ENCODE data around the gene RTN1.
"Not testable (repeated sequence)": the region's sequence is repeated elsewhere in the genome, so short reads cannot be mapped to it uniquely, and the experiment has no call there.

The RTN1 gene

GRCh38 chr14:59646832-59647231 is 223.7 kb downstream of the RTN1 start:
- H3K27ac ChIP-seq (ENCODE audit: insufficient read depth, low read length, poor library complexity, severe bottlenecking); H3K27me3 ChIP-seq (replicated peaks; ENCODE audit: control insufficient read depth, insufficient read depth, low read length, poor library complexity, severe bottlenecking); H3K9me3 ChIP-seq (ENCODE audit: control insufficient read depth, low read length); DNase-seq; H3K4me1 ChIP-seq (ENCODE audit: control insufficient read depth, insufficient read depth, low read length, poor library complexity, severe bottlenecking); H3K36me3 ChIP-seq (ENCODE audit: control insufficient read depth, insufficient read depth, low read length); H3K4me3 ChIP-seq (ENCODE audit: insufficient read depth, low read depth, low read length, poor library complexity, severe bottlenecking): not testable (repeated sequence)

GRCh38 chr14:59638885-59639284 is 231.7 kb downstream of the RTN1 start:
- no peak overlapping the region for H3K27ac ChIP-seq (ENCODE audit: insufficient read depth, low read length, poor library complexity, severe bottlenecking)
- no peak overlapping the region for H3K4me3 ChIP-seq (ENCODE audit: insufficient read depth, low read depth, low read length, poor library complexity, severe bottlenecking)
- no peaks in the 10 kb centered on the region for H3K36me3 ChIP-seq (ENCODE audit: control insufficient read depth, insufficient read depth, low read length)
- no peaks in the 10 kb centered on the region for H3K27me3 ChIP-seq (replicated peaks; ENCODE audit: control insufficient read depth, insufficient read depth, low read length, poor library complexity, severe bottlenecking)
- DNase-seq: no peak
- no peaks in the 10 kb centered on the region for H3K4me1 ChIP-seq (ENCODE audit: control insufficient read depth, insufficient read depth, low read length, poor library complexity, severe bottlenecking)
- no peaks in the 10 kb centered on the region for H3K9me3 ChIP-seq (ENCODE audit: control insufficient read depth, low read length)

GRCh38 chr14:59634617-59635016 is 236.0 kb downstream of the RTN1 start:
- DNase-seq: no peak
- H3K27me3 ChIP-seq (replicated peaks; ENCODE audit: control insufficient read depth, insufficient read depth, low read length, poor library complexity, severe bottlenecking): peaks cover 2% of the 10 kb centered on the region
- no peak overlapping the region for H3K27ac ChIP-seq (ENCODE audit: insufficient read depth, low read length, poor library complexity, severe bottlenecking)
- H3K9me3 ChIP-seq (ENCODE audit: control insufficient read depth, low read length): no peaks in the 10 kb centered on the region
- H3K4me3 ChIP-seq (ENCODE audit: insufficient read depth, low read depth, low read length, poor library complexity, severe bottlenecking): no peak overlapping the region
- no peaks in the 10 kb centered on the region for H3K4me1 ChIP-seq (ENCODE audit: control insufficient read depth, insufficient read depth, low read length, poor library complexity, severe bottlenecking)
- no peaks in the 10 kb centered on the region for H3K36me3 ChIP-seq (ENCODE audit: control insufficient read depth, insufficient read depth, low read length)

- no peak for DNase-seq
- Histone ChIP-seq H3K4me1 (ENCODE audit: control insufficient read depth, insufficient read depth, low read length, poor library complexity, severe bottlenecking) (no peaks in the 10 kb centered on the region), H3K9me3 (ENCODE audit: control insufficient read depth, low read length) (no peaks in the 10 kb centered on the region), H3K27me3 (replicated peaks; ENCODE audit: control insufficient read depth, insufficient read depth, low read length, poor library complexity, severe bottlenecking) (peaks cover 3% of the 10 kb centered on the region), H3K36me3 (ENCODE audit: control insufficient read depth, insufficient read depth, low read length) (no peaks in the 10 kb centered on the region), H3K4me3 (ENCODE audit: insufficient read depth, low read depth, low read length, poor library complexity, severe bottlenecking) (no peak overlapping the region), H3K27ac (ENCODE audit: insufficient read depth, low read length, poor library complexity, severe bottlenecking) (no peak overlapping the region)
These were observed 237.1 kb downstream of the RTN1 start for GRCh38 chr14:59633486-59633885.

GRCh38 chr14:59632381-59632780 is 238.2 kb downstream of the RTN1 start:
- DNase-seq: no peak
- Histone ChIP-seq H3K27me3 (replicated peaks; ENCODE audit: control insufficient read depth, insufficient read depth, low read length, poor library complexity, severe bottlenecking) (peaks cover 3% of the 10 kb centered on the region), H3K4me1 (ENCODE audit: control insufficient read depth, insufficient read depth, low read length, poor library complexity, severe bottlenecking) (no peaks in the 10 kb centered on the region), H3K9me3 (ENCODE audit: control insufficient read depth, low read length) (no peaks in the 10 kb centered on the region), H3K27ac (ENCODE audit: insufficient read depth, low read length, poor library complexity, severe bottlenecking) (no peak overlapping the region), H3K36me3 (ENCODE audit: control insufficient read depth, insufficient read depth, low read length) (no peaks in the 10 kb centered on the region), H3K4me3 (ENCODE audit: insufficient read depth, low read depth, low read length, poor library complexity, severe bottlenecking) (no peak overlapping the region)

- Histone ChIP-seq H3K4me3 (ENCODE audit: insufficient read depth, low read depth, low read length, poor library complexity, severe bottlenecking) (no peak overlapping the region), H3K9me3 (ENCODE audit: control insufficient read depth, low read length) (no peaks in the 10 kb centered on the region), H3K36me3 (ENCODE audit: control insufficient read depth, insufficient read depth, low read length) (no peaks in the 10 kb centered on the region), H3K4me1 (ENCODE audit: control insufficient read depth, insufficient read depth, low read length, poor library complexity, severe bottlenecking) (no peaks in the 10 kb centered on the region), H3K27me3 (replicated peaks; ENCODE audit: control insufficient read depth, insufficient read depth, low read length, poor library complexity, severe bottlenecking) (peaks cover 5% of the 10 kb centered on the region), H3K27ac (ENCODE audit: insufficient read depth, low read length, poor library complexity, severe bottlenecking) (no peak overlapping the region)
- no peak for DNase-seq
These were observed 239.3 kb downstream of the RTN1 start for GRCh38 chr14:59631237-59631636.

GRCh38 chr14:59630288-59630963 is 240.2 kb downstream of the RTN1 start:
- Histone ChIP-seq H3K36me3 (ENCODE audit: control insufficient read depth, insufficient read depth, low read length) (no peaks in the 10 kb centered on the region), H3K27ac (ENCODE audit: insufficient read depth, low read length, poor library complexity, severe bottlenecking) (no peak overlapping the region), H3K9me3 (ENCODE audit: control insufficient read depth, low read length) (no peaks in the 10 kb centered on the region), H3K4me3 (ENCODE audit: insufficient read depth, low read depth, low read length, poor library complexity, severe bottlenecking) (no peak overlapping the region), H3K27me3 (replicated peaks; ENCODE audit: control insufficient read depth, insufficient read depth, low read length, poor library complexity, severe bottlenecking) (peaks cover 5% of the 10 kb centered on the region), H3K4me1 (ENCODE audit: control insufficient read depth, insufficient read depth, low read length, poor library complexity, severe bottlenecking) (no peaks in the 10 kb centered on the region)
- DNase-seq: no peak

- no peak for DNase-seq
- no peak overlapping the region for H3K4me3 ChIP-seq (ENCODE audit: insufficient read depth, low read depth, low read length, poor library complexity, severe bottlenecking)
These were observed 240.9 kb downstream of the RTN1 start for GRCh38 chr14:59629444-59630287.

GRCh38 chr14:59627011-59627520 is 243.5 kb downstream of the RTN1 start:
- Histone ChIP-seq H3K36me3 (ENCODE audit: control insufficient read depth, insufficient read depth, low read length) (no peaks in the 10 kb centered on the region), H3K27me3 (replicated peaks; ENCODE audit: control insufficient read depth, insufficient read depth, low read length, poor library complexity, severe bottlenecking) (peaks cover 5% of the 10 kb centered on the region), H3K4me1 (ENCODE audit: control insufficient read depth, insufficient read depth, low read length, poor library complexity, severe bottlenecking) (no peaks in the 10 kb centered on the region), H3K4me3 (ENCODE audit: insufficient read depth, low read depth, low read length, poor library complexity, severe bottlenecking) (no peak overlapping the region), H3K27ac (ENCODE audit: insufficient read depth, low read length, poor library complexity, severe bottlenecking) (no peak overlapping the region), H3K9me3 (ENCODE audit: control insufficient read depth, low read length) (no peaks in the 10 kb centered on the region)
- no peak for DNase-seq

More at GRCh38 chr14:59629444-59630287, 240.9 kb downstream of the RTN1 start:
- no peak overlapping the region for H3K27ac ChIP-seq (ENCODE audit: insufficient read depth, low read length, poor library complexity, severe bottlenecking)
- no peaks in the 10 kb centered on the region for H3K9me3 ChIP-seq (ENCODE audit: control insufficient read depth, low read length)
- no peaks in the 10 kb centered on the region for H3K36me3 ChIP-seq (ENCODE audit: control insufficient read depth, insufficient read depth, low read length)
- H3K27me3 ChIP-seq (replicated peaks; ENCODE audit: control insufficient read depth, insufficient read depth, low read length, poor library complexity, severe bottlenecking): peaks cover 5% of the 10 kb centered on the region
- no peaks in the 10 kb centered on the region for H3K4me1 ChIP-seq (ENCODE audit: control insufficient read depth, insufficient read depth, low read length, poor library complexity, severe bottlenecking)

GRCh38 chr14:59622631-59623030 is 247.9 kb downstream of the RTN1 start:
- no peaks in the 10 kb centered on the region for H3K4me1 ChIP-seq (ENCODE audit: control insufficient read depth, insufficient read depth, low read length, poor library complexity, severe bottlenecking)
- H3K4me3 ChIP-seq (ENCODE audit: insufficient read depth, low read depth, low read length, poor library complexity, severe bottlenecking): no peak overlapping the region
- H3K36me3 ChIP-seq (ENCODE audit: control insufficient read depth, insufficient read depth, low read length): no peaks in the 10 kb centered on the region
- DNase-seq: no peak
- peaks cover 2% of the 10 kb centered on the region for H3K27me3 ChIP-seq (replicated peaks; ENCODE audit: control insufficient read depth, insufficient read depth, low read length, poor library complexity, severe bottlenecking)
- no peaks in the 10 kb centered on the region for H3K9me3 ChIP-seq (ENCODE audit: control insufficient read depth, low read length)
- H3K27ac ChIP-seq (ENCODE audit: insufficient read depth, low read length, poor library complexity, severe bottlenecking): no peak overlapping the region
